MCF 10A (cell line): Measurements from ENCODE around the gene KLHL22. TPM values are rescaled to one million over a fixed set of nuclear protein-coding genes. Genes with fewer than 3 reads are reported as not detected.

Source experiments
- BruUV-seq: library from RNA; stranded (reverse); fragments of 400-500 nt; replicated peaks from 2 replicates; lab custom pipeline; 2021; lab: Mats Ljungman, UMichigan
- CTCF ChIA-PET: fragments of 300-600 bp; sonication (Branson Sonifier 250); formaldehyde crosslinking; extraction: SDS; loops from one replicate; lab custom pipeline; 2021; ENCODE audit warnings: antibody characterized with exemption, inconsistent platforms; lab: Yijun Ruan, JAX
- POLR2A ChIA-PET: fragments of 300-600, 350-650 bp; sonication (Branson Sonifier 250); formaldehyde crosslinking; extraction: SDS; loops from one replicate; lab custom pipeline; 2020; ENCODE audit warnings: antibody characterized with exemption, inconsistent platforms; lab: Yijun Ruan, JAX
- DNase-seq: peaks from one replicate; pipeline ENCODE4 v3.0.0-alpha.2; 2018; ENCODE audit not compliant: unreplicated experiment
- H3K27ac Mint-ChIP-seq: one replicate; pipeline ENCODE4 v1.8.0; 2022; ENCODE audit warnings: mild to moderate bottlenecking, low read depth, mixed read lengths; ENCODE audit not compliant: unreplicated experiment
- H3K27me3 Mint-ChIP-seq: one replicate; pipeline ENCODE4 v1.8.0; 2022; ENCODE audit warnings: mixed read lengths; ENCODE audit not compliant: insufficient read depth, unreplicated experiment
- H3K36me3 Mint-ChIP-seq: one replicate; pipeline ENCODE4 v1.8.0; 2022; ENCODE audit warnings: mild to moderate bottlenecking, moderate library complexity, mixed read lengths; ENCODE audit not compliant: insufficient read depth, unreplicated experiment
- H3K4me1 Mint-ChIP-seq: one replicate; pipeline ENCODE4 v1.8.0; 2022; ENCODE audit warnings: mixed read lengths; ENCODE audit not compliant: insufficient read depth, unreplicated experiment
- H3K4me3 Mint-ChIP-seq: one replicate; pipeline ENCODE4 v1.8.0; 2022; ENCODE audit warnings: mild to moderate bottlenecking, moderate library complexity, mixed read lengths; ENCODE audit not compliant: unreplicated experiment
- H3K9me3 Mint-ChIP-seq: one replicate; pipeline ENCODE4 v1.8.0; 2022; ENCODE audit warnings: mixed read lengths; ENCODE audit not compliant: unreplicated experiment
- CTCF ChIP-seq: fragments of 200-600 bp; IDR thresholded peaks from one replicate; pipeline ENCODE4 v1.8.0; 2022; ENCODE audit warnings: antibody characterized with exemption, mild to moderate bottlenecking; ENCODE audit not compliant: unreplicated experiment
- intact Hi-C: fragments of 100-400 bp; cut with micrococcal nuclease; formaldehyde crosslinking; loops from 2 replicates; pipeline ENCODE4 v1.14.1; 2022
- total RNA-seq: library from RNA; stranded (reverse); gene quantifications from 2 replicates; pipeline ENCODE4 v1.2.3, GENCODE V29; 2022

The KLHL22 gene
- total RNA-seq, 1 experiment from 2014 or later = 14.7 TPM

- no peak overlapping the region for H3K4me3 Mint-ChIP-seq
- no peak for DNase-seq
- no peak for TF ChIP-seq CTCF
- H3K36me3 Mint-ChIP-seq = peaks cover 38% of the 10 kb centered on the region
- BruUV-seq = no TSS peak
- POLR2A ChIA-PET = no interaction called here
- no peaks in the 10 kb centered on the region for H3K4me1 Mint-ChIP-seq
- intact Hi-C loops = no loop called here
- H3K9me3 Mint-ChIP-seq = no peaks in the 10 kb centered on the region
- CTCF ChIA-PET = interaction anchor here (1.6 kb wide), 1 partner anchor 15 kb away, joined by 9 read pairs; no protein-coding TSS in a partner anchor
- H3K27ac Mint-ChIP-seq = no peak overlapping the region
- peaks cover 11% of the 10 kb centered on the region for H3K27me3 Mint-ChIP-seq
Observed at GRCh38 chr22:20440637-20441591, 54.7 kb downstream of the KLHL22 start.

- peaks cover 30% of the 10 kb centered on the region for H3K36me3 Mint-ChIP-seq
- no peaks in the 10 kb centered on the region for H3K9me3 Mint-ChIP-seq
- TF ChIP-seq CTCF = no peak
- H3K4me3 Mint-ChIP-seq = no peak overlapping the region
- intact Hi-C loops = no loop called here
- H3K27me3 Mint-ChIP-seq = peaks cover 11% of the 10 kb centered on the region
- ChIA-PET CTCF (interaction anchor here (1.6 kb wide), 1 partner anchor 16 kb away, joined by 9 read pairs; no protein-coding TSS in a partner anchor), POLR2A (no interaction called here)
- DNase-seq = no peak
- no TSS peak for BruUV-seq
- H3K4me1 Mint-ChIP-seq = no peaks in the 10 kb centered on the region
- no peak overlapping the region for H3K27ac Mint-ChIP-seq
Observed at GRCh38 chr22:20439928-20440575, 55.5 kb downstream of the KLHL22 start.

GRCh38 chr22:20439556-20439927 lies 56.1 kb downstream of the KLHL22 start:
- DNase-seq = no peak
- TF ChIP-seq CTCF = no peak
- H3K27ac Mint-ChIP-seq = no peak overlapping the region
- H3K4me3 Mint-ChIP-seq = no peak overlapping the region
- ChIA-PET POLR2A (no interaction called here), CTCF (no interaction called here)
- peaks cover 25% of the 10 kb centered on the region for H3K36me3 Mint-ChIP-seq
- no peaks in the 10 kb centered on the region for H3K9me3 Mint-ChIP-seq
- H3K27me3 Mint-ChIP-seq = peaks cover 11% of the 10 kb centered on the region
- intact Hi-C loops = no loop called here
- H3K4me1 Mint-ChIP-seq = no peaks in the 10 kb centered on the region
- no TSS peak for BruUV-seq
